ENCODE data around the gene CISD3. TPM values are rescaled to one million over a fixed set of nuclear protein-coding genes. Genes with fewer than 3 reads are reported as not detected.

CISD3 gene
- total RNA-seq, 2 donors from 2014 or later, result 17.1 to 17.8 TPM

- H3K9me3 ChIP-seq, result no peaks in the 10 kb centered on the region
- H3K4me1 ChIP-seq (replicated peaks), result no peaks in the 10 kb centered on the region
- no peak for DNase-seq (ENCODE audit: low spot score)
- peaks cover 21 to 48% of the 10 kb centered on the region in 2 donors for H3K36me3 ChIP-seq
- intact Hi-C loops (cut with DNase I), result no loop called here
- H3K27ac ChIP-seq, result no peak overlapping the region
- no peaks in the 10 kb centered on the region for H3K27me3 ChIP-seq (replicated peaks; ENCODE audit: insufficient read depth)
- no peak overlapping the region for H3K4me3 ChIP-seq
- TF ChIP-seq POLR2AphosphoS5 (IDR thresholded peaks at IDR 0.05) (no peak), POLR2A (IDR thresholded peaks at IDR 0.05) (no peak)
- TF ChIP-seq, protein P1, sequence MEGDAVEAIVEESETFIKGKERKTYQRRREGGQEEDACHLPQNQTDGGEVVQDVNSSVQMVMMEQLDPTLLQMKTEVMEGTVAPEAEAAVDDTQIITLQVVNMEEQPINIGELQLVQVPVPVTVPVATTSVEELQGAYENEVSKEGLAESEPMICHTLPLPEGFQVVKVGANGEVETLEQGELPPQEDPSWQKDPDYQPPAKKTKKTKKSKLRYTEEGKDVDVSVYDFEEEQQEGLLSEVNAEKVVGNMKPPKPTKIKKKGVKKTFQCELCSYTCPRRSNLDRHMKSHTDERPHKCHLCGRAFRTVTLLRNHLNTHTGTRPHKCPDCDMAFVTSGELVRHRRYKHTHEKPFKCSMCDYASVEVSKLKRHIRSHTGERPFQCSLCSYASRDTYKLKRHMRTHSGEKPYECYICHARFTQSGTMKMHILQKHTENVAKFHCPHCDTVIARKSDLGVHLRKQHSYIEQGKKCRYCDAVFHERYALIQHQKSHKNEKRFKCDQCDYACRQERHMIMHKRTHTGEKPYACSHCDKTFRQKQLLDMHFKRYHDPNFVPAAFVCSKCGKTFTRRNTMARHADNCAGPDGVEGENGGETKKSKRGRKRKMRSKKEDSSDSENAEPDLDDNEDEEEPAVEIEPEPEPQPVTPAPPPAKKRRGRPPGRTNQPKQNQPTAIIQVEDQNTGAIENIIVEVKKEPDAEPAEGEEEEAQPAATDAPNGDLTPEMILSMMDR (IDR thresholded peaks at IDR 0.05), result no peak
Measured at GRCh38 chr17:38773258-38773657, 43.1 kb downstream of the CISD3 start.

DNA sequence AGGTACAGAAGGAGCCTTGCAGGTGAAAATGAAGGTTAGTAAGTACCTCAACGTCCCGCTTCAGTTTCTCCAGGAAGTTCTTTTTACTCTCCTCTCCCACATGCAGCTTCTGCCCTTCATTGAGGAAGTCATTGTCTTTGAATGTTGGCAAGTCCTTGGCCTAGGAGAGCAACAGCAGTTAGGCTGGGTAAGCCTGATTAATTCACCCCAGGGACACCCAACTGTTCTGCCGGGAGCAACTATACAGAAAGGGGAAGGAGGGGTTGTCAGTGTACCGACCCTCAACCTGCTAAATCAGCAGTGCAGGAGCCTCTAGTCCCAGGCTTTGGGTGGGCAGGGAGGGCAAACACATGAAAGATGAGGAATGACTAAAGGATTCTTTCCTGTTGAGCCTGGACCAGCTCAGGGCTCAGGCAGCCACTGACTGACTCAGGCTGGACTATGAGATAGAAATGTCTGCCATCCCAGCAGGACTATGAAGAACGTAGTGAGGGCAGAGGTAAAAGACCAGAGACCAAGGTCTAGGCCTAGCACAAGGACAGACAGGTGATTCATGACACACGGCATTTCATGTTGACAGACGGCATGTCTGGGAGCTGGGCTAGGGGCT lies 47.6 kb downstream of the CISD3 start:
- intact Hi-C loops (cut with DNase I), result no loop called here
- WGBS, result 79% methylated on average over 7 of the region's 7 CpGs
- TF ChIP-seq POLR2A (IDR thresholded peaks at IDR 0.05) (no peak), POLR2AphosphoS5 (IDR thresholded peaks at IDR 0.05) (no peak)
- TF ChIP-seq, protein P1 (IDR thresholded peaks at IDR 0.05), result no peak

DNA sequence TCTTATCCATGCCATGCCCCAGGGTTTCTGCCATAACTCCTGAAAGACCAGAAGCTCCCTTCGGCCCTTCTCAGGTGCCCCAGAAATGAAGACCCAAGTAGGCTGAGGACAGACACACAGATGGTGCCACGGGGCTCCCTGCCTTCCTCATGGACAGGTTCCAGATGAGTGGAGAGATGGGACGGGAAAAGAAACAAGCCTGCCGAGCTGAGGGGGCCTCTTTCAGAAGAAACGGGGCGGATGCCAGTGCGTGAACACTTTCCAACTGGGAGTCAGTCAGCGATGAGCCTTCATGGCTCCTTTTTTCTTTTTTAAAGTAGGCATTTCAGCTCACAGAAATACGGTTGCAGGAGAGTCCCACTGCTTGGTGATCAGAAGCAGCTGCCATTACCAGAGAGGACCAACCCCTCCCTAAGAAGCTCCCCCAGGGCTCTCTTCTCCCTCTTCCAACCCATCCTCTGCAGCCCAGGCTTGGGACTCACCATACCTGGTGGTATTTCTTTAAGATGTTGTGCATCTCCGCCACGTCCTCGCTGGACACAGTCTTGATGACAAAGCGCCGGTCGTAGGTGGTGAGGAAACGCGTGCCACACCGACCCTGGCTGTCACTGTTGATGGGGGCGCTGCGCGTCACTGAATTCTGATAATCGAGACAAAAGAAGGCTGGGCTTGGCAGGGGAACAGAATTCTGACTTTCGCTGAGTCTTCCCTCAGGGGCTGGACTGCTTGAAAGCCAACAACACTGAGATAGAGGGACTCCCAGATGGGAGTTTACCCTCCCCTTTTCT lies 50.0 kb downstream of the CISD3 start:
- H3K36me3 ChIP-seq, result peaks cover 26 to 61% of the 10 kb centered on the region in 2 donors

More for the DNA sequence above, 47.6 kb downstream of the CISD3 start:
- H3K36me3 ChIP-seq, result peaks cover 31 to 62% of the 10 kb centered on the region in 2 donors
- no peaks in the 10 kb centered on the region for H3K9me3 ChIP-seq
- no peaks in the 10 kb centered on the region for H3K4me1 ChIP-seq (replicated peaks)
- H3K27me3 ChIP-seq (replicated peaks; ENCODE audit: insufficient read depth), result no peaks in the 10 kb centered on the region
- H3K4me3 ChIP-seq, result no peak overlapping the region
- H3K27ac ChIP-seq, result no peak overlapping the region
- no peak for DNase-seq (ENCODE audit: low spot score)

GRCh38 chr17:38783227-38783626 lies 53.1 kb downstream of the CISD3 start:
- TF ChIP-seq POLR2AphosphoS5 (IDR thresholded peaks at IDR 0.05), result no peak
- Histone ChIP-seq H3K36me3 (peaks cover 26 to 43% of the 10 kb centered on the region in 2 donors), H3K4me3 (no peak overlapping the region)

More for the DNA sequence above, 50.0 kb downstream of the CISD3 start:
- intact Hi-C loops (cut with DNase I), result no loop called here
- TF ChIP-seq, protein P1 (IDR thresholded peaks at IDR 0.05), result no peak
- H3K27me3 ChIP-seq (replicated peaks; ENCODE audit: insufficient read depth), result no peaks in the 10 kb centered on the region
- no peak overlapping the region for H3K27ac ChIP-seq
- no peaks in the 10 kb centered on the region for H3K4me1 ChIP-seq (replicated peaks)
- no peak for DNase-seq (ENCODE audit: low spot score)
- H3K4me3 ChIP-seq, result no peak overlapping the region
- no peaks in the 10 kb centered on the region for H3K9me3 ChIP-seq
- WGBS, result 84% methylated on average over 23 of the region's 23 CpGs

More at GRCh38 chr17:38783227-38783626, 53.1 kb downstream of the CISD3 start:
- intact Hi-C loops (cut with DNase I), result no loop called here
- no peak overlapping the region for H3K27ac ChIP-seq
- 90% methylated on average over 3 of the region's 3 CpGs for WGBS
- H3K9me3 ChIP-seq, result no peaks in the 10 kb centered on the region
- DNase-seq (ENCODE audit: low spot score), result no peak
- no peaks in the 10 kb centered on the region for H3K4me1 ChIP-seq (replicated peaks)
- no peaks in the 10 kb centered on the region for H3K27me3 ChIP-seq (replicated peaks; ENCODE audit: insufficient read depth)

Small RNA genes lying within 50 kb of the gene (microRNA-seq; reads per million reads assigned to microRNA genes)
- gene MIR4726 (not detected), gene MIR4734 (not detected)

Small RNA genes lying within 50 kb of the gene (small RNA-seq; reads per million reads assigned to genes)
- gene MIR4726 (0 reads per million in 2 donors), gene MIR4734 (0 reads per million in 2 donors), gene RNA5SP440 (4.0 to 6.3 reads per million in 2 donors), gene RNU6-866P (0 reads per million in 2 donors)

Other genes with a start within 250 kb of the CISD3 start
- 1 to 10 TPM; 2.4 to 4.8 TPM for gene SRCIN1, start 124.4 kb upstream of the CISD3 start, total RNA-seq
- gene EPOP, start 55.4 kb upstream of the CISD3 start, total RNA-seq, result 10 to 100 TPM in 1 of 2 donors, 1 to 10 TPM in 1; 4.1 to 11.0 TPM
- 100 to 1,000 TPM in 1 of 2 donors, 10 to 100 TPM in 1; 69.1 to 142 TPM for gene MLLT6, start 25.1 kb upstream of the CISD3 start, total RNA-seq
- 10 to 100 TPM; 17.1 to 17.8 TPM for gene PCGF2, start 18.0 kb downstream of the CISD3 start, total RNA-seq
- 100 to 1,000 TPM; 116 to 192 TPM for gene PSMB3, start 22.4 kb downstream of the CISD3 start, total RNA-seq
- gene PIP4K2B, start 69.2 kb downstream of the CISD3 start, total RNA-seq, result 10 to 100 TPM; 46.2 to 65.2 TPM
- gene CWC25, start 95.0 kb downstream of the CISD3 start, total RNA-seq, result 10 to 100 TPM; 21.9 to 23.3 TPM
- gene RPL23, start 123.4 kb downstream of the CISD3 start, total RNA-seq, result 1,000 to 10,000 TPM; 1,006 to 2,029 TPM
- 10 to 100 TPM; 61.8 to 93.4 TPM for gene LASP1, start 139.7 kb downstream of the CISD3 start, total RNA-seq
- gene FBXO47, start 237.1 kb downstream of the CISD3 start, total RNA-seq, result 1 to 10 TPM in 1 of 2 donors, not detected in 1; 5.1 TPM